ENCODE measurements around the gene BRD4. TPM values are rescaled to one million over a fixed set of nuclear protein-coding genes. Genes with fewer than 3 reads are reported as not detected.
A peak's percentile ranks its signal among the peaks of the same experiment; 100 is the strongest.

Gene BRD4
- total RNA-seq, 1 experiment from 2014 or later: 144 TPM

- Histone ChIP-seq H4K91ac (ENCODE audit: insufficient read length, low read depth, low read length) (no peak overlapping the region), H3K79me1 (ENCODE audit: insufficient read depth, low read depth, low read length, poor library complexity, severe bottlenecking) (peaks cover 2% of the 10 kb centered on the region), H3K56ac (ENCODE audit: insufficient read length, low read depth, low read length) (no peak overlapping the region), H4K5ac (ENCODE audit: insufficient read length, low read depth, low read length) (no peak overlapping the region), H3K4ac (ENCODE audit: low read depth, low read length) (no peak overlapping the region), H3K18ac (ENCODE audit: insufficient read length, low read depth, low read length) (no peak overlapping the region), H3K9me3 (ENCODE audit: control insufficient read depth, low read depth, low read length) (no peaks in the 10 kb centered on the region), H2BK15ac (ENCODE audit: low read depth, low read length) (no peak overlapping the region), H4K20me1 (ENCODE audit: control insufficient read depth, insufficient read depth, insufficient read length) (no peaks in the 10 kb centered on the region), H3K23ac (ENCODE audit: insufficient read length, low read depth, low read length) (no peak overlapping the region), H3K14ac (ENCODE audit: insufficient read depth, low read length) (no peak overlapping the region), H3K79me2 (ENCODE audit: insufficient read depth, low read length) (peaks cover 8% of the 10 kb centered on the region; the same call in 1 of the 2 replicates), H3K23me2 (ENCODE audit: insufficient read length, low read depth, low read length, poor library complexity, severe bottlenecking) (no peaks in the 10 kb centered on the region), H3K27ac (ENCODE audit: insufficient read length, low read depth, low read length) (no peak overlapping the region), H3T11ph (ENCODE audit: low read length) (no peak overlapping the region), H2AK5ac (ENCODE audit: insufficient read length, low read length) (no peak overlapping the region), H2BK120ac (ENCODE audit: low read depth, low read length, poor library complexity, severe bottlenecking) (no peak overlapping the region), H2BK12ac (ENCODE audit: insufficient read length, low read depth, low read length) (no peak overlapping the region), H3K27me3 (ENCODE audit: insufficient read depth, low read length) (no peaks in the 10 kb centered on the region), H3K9ac (ENCODE audit: extremely low read depth, insufficient read length, low read length) (no peak overlapping the region), H3K4me1 (ENCODE audit: insufficient read depth, low read length) (no peaks in the 10 kb centered on the region), H2AFZ (ENCODE audit: low read length) (no peak overlapping the region), H4K8ac (replicated peaks; ENCODE audit: insufficient read length, low read depth, low read length) (no peak overlapping the region), H2BK20ac (ENCODE audit: low read depth, low read length, poor library complexity, severe bottlenecking) (no peak overlapping the region), H3K4me2 (ENCODE audit: insufficient read depth, insufficient read length, low read length) (no peak overlapping the region), H2BK5ac (ENCODE audit: insufficient read length, low read length) (no peak overlapping the region)
- peaks cover 55 to 92% (median 89%) of the 10 kb centered on the region in 3 experiments; a peak in 6 of 7 replicates for H3K36me3 Mint-ChIP-seq (ENCODE audit: insufficient read depth in 1 of 3, low read depth in 3 of 3)
- TF ChIP-seq CTCF (conservative IDR thresholded peaks at IDR 0.05): no peak
- no peaks in the 10 kb centered on the region; the same call in 1 of the 2 replicates for H3K27me3 Mint-ChIP-seq (ENCODE audit: low read depth)
- H3K4me3 Mint-ChIP-seq: no peak overlapping the region; a peak in 1 of 5 replicates
- WGBS (ENCODE audit: extremely low coverage, insufficient read length, low lambda C conversion rate): no CpG with 5 or more reads among the region's 8 CpGs
- no peaks in the 10 kb centered on the region for H3K4me1 Mint-ChIP-seq
- peak overlapping the region in 1 of 3 experiments; percentile 31; a peak in 1 of 7 replicates for H3K27ac Mint-ChIP-seq
- DNase-seq: no peak
- H3K9me3 Mint-ChIP-seq: no peaks in the 10 kb centered on the region
Observed at GRCh38 chr19:15265850-15266248, 66.5 kb downstream of the BRD4 start.
